Retinal pigment epithelial cell (primary cell): ENCODE measurements around the gene BTBD16.

Source experiments
- DNase-seq: peaks from one replicate; pipeline ENCODE4 v3.0.0-alpha.2; 2010; ENCODE audit warnings: low read depth
- H3K4me3 ChIP-seq: 2 replicates; pipeline ENCODE4 v1.5.1; 2011; ENCODE audit warnings: mild to moderate bottlenecking, low read length, control low read depth, moderate library complexity
- TF ChIP-seq, protein P1 (sequence below): conservative IDR thresholded peaks from 2 replicates; pipeline ENCODE4 v1.5.1; 2011; ENCODE audit warnings: low read depth, low read length, control low read depth, inconsistent platforms

The BTBD16 gene

DNA sequence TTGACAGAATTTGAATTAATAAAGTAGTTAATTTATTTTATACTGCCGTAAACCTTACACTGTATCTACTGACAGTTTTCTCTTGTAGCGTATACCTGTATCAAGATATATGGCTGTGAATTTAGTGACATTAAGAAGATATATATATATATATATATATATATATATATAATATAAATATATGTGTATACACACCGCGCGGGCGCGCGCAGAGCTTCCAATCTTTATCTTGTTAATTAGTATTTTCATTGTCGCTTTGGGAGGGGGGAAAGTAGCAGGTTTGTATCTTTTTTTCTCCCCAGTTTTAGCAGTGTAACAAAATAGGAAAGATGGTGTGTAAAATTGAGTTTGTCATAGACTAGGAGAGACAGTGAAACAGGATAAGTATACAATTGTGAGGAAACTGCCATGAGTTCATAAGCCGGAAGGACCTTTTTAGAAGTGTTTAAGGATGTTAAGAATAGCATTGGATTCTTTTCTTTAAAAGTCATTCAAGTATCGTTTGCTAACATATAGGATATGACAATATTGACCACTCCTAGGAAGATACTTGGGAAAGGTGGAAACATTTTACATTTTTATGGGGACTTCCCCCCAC lies 105.4 kb downstream of the BTBD16 start:
- H3K4me3 ChIP-seq, result no peak overlapping the region
- TF ChIP-seq, protein P1, sequence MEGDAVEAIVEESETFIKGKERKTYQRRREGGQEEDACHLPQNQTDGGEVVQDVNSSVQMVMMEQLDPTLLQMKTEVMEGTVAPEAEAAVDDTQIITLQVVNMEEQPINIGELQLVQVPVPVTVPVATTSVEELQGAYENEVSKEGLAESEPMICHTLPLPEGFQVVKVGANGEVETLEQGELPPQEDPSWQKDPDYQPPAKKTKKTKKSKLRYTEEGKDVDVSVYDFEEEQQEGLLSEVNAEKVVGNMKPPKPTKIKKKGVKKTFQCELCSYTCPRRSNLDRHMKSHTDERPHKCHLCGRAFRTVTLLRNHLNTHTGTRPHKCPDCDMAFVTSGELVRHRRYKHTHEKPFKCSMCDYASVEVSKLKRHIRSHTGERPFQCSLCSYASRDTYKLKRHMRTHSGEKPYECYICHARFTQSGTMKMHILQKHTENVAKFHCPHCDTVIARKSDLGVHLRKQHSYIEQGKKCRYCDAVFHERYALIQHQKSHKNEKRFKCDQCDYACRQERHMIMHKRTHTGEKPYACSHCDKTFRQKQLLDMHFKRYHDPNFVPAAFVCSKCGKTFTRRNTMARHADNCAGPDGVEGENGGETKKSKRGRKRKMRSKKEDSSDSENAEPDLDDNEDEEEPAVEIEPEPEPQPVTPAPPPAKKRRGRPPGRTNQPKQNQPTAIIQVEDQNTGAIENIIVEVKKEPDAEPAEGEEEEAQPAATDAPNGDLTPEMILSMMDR, result no peak
- DNase-seq, result no peak

DNA sequence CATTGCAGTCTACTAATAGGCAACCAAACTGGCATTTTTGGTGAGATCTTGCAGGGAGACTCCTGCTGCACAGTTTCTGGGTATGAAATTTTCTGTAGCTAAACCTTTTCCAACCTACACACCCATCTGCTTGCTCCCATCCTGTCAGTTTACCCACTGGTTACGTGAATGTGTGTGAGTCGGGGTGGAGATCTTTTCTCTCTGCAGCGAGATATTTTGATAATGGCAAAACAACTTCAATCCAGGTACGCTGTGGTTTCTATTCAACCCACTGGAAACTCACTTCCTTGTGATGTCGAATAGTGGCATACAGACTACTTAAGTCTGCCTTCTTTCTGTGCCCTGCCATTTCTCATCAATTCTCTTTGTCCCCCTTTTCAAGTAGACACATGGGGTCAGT lies 107.9 kb downstream of the BTBD16 start:
- DNase-seq, result no peak
- TF ChIP-seq, protein P1, result no peak
- H3K4me3 ChIP-seq, result no peak overlapping the region

DNA sequence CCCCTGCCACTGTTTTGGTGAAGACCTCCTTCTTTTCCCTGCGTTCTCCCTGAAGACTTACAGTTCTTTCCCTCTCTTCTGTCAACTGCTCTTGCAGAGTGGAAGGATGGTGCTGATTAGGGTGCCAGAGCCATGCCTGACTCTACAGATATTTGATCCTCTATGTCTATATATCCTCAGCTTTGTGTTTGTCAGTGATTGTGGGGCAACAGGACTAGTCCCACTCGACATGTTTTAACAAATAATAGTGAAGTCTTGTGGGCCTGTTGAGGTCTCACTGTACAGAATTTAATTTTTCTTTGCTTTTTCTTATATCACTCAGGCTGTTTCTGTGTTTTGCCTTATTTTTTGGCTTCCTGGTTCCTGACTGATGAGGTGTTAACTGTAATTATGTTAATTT lies 108.4 kb downstream of the BTBD16 start:
- no peak for DNase-seq
- TF ChIP-seq, protein P1, result no peak
- H3K4me3 ChIP-seq, result no peak overlapping the region

DNA sequence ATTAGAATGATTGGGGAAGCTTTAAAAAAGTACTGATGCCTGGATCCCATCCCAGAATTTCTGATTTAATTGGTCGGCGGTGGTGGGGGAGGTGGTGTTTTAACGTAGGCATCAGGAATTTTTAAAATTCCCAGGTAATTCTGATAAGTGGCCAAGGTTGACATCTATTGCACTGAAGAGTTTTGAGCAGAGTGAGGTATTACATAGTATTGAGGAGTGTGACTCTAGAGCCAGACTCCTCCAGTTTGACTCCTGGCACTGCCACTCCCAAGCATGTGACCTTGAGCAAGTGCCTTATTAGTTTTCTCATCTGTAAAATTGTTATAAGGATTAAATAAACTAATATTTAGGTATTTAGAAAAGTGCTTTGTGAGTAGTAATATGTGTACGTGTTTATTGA lies 109.6 kb downstream of the BTBD16 start:
- H3K4me3 ChIP-seq, result no peak overlapping the region
- DNase-seq, result no peak
- TF ChIP-seq, protein P1, result no peak

DNA sequence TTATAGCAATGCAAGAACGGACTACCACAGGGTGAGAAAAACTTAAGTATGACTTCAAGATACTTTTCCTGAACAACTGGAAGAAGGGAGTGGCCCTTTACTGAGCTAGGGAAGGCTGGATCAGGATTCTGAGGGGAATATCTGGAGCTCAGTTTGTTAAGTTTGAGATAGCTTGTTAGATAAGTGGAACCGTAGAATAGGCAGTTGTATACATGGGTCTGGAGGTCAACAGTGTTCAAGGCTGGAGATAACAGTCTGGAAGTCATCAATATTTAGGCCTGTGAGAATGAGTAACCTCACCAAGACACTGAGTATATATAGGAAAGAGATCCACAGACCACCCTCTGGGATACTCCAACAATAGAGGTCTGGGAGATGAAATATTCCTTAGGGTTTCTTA lies 110.6 kb downstream of the BTBD16 start:
- TF ChIP-seq, protein P1, result no peak

DNA sequence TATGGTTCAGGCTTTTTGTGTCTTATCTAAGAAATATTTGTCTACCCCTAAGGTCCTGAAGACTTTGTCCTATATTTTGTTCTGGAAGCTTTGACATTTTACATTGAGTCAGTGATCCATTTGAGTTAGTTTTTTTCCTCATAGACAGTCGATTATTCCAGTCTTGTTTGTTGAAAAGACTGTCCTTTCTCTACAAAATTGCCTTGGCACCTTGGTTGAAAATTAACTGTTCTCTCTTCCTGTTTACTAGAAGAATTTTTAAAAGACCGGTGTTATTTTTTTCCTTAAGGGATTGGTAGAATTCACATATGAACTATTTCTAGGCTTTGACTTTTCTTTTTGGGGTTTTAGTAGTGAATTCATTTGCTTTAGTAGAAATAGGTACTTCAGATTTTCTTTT lies 115.4 kb downstream of the BTBD16 start:
- TF ChIP-seq, protein P1, result no peak
- no peak for DNase-seq
- H3K4me3 ChIP-seq, result no peak overlapping the region

More for the DNA sequence above, 110.6 kb downstream of the BTBD16 start:
- no peak overlapping the region for H3K4me3 ChIP-seq
- no peak for DNase-seq

DNA sequence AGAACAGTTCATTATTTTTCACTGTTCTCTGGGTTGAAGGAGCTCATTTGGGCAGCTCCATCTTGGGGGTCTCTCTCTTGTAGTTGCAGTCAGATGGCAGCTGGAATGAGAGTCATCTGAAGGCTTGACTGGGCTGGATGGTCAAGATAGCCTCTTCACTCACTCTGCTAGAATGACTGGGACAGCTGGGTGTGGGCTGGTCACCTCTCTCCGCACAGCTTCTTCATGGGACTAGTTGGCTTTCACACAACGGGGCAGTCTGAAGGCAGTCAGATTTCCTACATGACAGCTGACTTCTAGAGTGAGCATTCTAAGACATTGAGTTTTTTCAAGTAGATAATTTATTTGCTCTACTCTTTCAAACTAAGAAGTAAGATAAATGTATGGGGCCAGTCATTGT lies 116.5 kb downstream of the BTBD16 start:
- H3K4me3 ChIP-seq, result no peak overlapping the region
- TF ChIP-seq, protein P1, result no peak
- no peak for DNase-seq
